ENCODE results near the gene NQO2.

The NQO2 gene

DNA sequence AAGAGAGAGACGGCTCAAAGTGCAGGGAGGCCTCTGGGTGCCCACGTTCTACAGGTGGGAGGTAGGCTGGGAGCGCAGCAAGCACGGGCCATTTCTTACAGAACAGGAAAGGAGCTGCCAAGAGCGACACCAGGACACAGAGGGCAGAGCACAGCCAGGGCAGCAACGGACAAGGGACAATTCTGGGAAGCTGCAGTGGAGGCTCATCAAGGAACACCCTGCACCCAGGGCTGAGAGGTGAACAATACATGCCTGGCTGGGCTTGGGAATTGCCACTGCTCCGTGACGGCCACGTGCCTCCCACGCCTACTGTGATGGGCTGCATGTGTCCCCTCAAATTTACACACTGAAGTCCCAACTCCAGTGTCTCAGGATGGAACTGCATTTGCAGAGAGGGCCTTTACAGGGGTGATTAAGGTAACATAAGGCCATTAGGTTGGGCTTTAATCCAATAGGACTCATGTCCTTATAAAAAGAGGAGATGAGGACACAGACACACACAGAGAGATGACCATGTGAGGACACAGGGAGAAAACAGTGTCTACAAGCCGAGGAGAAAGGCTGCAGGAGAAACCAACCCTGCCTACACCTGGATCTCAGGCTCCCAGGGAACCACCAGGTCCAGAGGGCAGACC lies 41.9 kb upstream of the NQO2 start:
- Histone ChIP-seq H3K79me2 (ENCODE audit: insufficient read depth, low read length) (no peaks in the 10 kb centered on the region), H3K36me3 (ENCODE audit: insufficient read depth, low read length) (no peaks in the 10 kb centered on the region), H3K27me3 (ENCODE audit: insufficient read depth, low read length) (0 out of 2 replicates have a peak, but pooled peaks cover 5% of the 10 kb centered on the region), H4K20me1 (ENCODE audit: insufficient read depth, low read length) (no peaks in the 10 kb centered on the region), H3K4me2 (ENCODE audit: low read length) (no peak overlapping the region), H3K9ac (ENCODE audit: low read length) (no peak overlapping the region), H3K27ac (ENCODE audit: low read depth, low read length, poor library complexity, severe bottlenecking) (no peak overlapping the region), H3K4me3 (ENCODE audit: low read depth, low read length, poor library complexity, severe bottlenecking) (no peak overlapping the region), H3K9me2 (ENCODE audit: low read depth, low read length) (no peaks in the 10 kb centered on the region), H3K9me3 (ENCODE audit: low read length) (no peaks in the 10 kb centered on the region), H3F3A (ENCODE audit: insufficient read depth, low read length) (no peaks in the 10 kb centered on the region), H3K4me1 (ENCODE audit: insufficient read depth, low read length, severe bottlenecking) (peaks cover 3% of the 10 kb centered on the region), H2AFZ (ENCODE audit: low read length) (no peak overlapping the region)
- TF ChIP-seq EZH2 (IDR thresholded peaks at IDR 0.05; ENCODE audit: borderline replicate concordance, low read length), result no peak
- TF ChIP-seq, protein P1, sequence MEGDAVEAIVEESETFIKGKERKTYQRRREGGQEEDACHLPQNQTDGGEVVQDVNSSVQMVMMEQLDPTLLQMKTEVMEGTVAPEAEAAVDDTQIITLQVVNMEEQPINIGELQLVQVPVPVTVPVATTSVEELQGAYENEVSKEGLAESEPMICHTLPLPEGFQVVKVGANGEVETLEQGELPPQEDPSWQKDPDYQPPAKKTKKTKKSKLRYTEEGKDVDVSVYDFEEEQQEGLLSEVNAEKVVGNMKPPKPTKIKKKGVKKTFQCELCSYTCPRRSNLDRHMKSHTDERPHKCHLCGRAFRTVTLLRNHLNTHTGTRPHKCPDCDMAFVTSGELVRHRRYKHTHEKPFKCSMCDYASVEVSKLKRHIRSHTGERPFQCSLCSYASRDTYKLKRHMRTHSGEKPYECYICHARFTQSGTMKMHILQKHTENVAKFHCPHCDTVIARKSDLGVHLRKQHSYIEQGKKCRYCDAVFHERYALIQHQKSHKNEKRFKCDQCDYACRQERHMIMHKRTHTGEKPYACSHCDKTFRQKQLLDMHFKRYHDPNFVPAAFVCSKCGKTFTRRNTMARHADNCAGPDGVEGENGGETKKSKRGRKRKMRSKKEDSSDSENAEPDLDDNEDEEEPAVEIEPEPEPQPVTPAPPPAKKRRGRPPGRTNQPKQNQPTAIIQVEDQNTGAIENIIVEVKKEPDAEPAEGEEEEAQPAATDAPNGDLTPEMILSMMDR (IDR thresholded peaks at IDR 0.05; ENCODE audit: low read length), result no peak

DNA sequence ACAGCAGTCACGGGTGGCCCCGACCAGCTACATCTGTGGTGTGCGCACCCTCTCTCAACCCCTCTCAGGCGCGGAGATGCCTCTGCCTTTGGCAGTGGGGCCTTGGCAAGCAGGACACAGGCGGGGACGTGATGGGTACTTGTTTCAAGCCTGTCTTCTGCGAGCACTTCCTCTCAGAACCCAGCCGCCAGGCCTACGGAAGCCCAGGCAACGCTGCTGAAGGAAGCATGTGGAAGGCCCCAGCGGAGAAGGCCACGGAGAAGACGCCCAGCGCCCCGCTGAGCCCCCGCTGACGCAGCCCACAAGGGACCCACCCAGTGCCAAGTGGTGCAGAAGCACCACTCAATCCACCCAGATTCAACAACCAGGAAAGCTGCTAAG lies 41.4 kb upstream of the NQO2 start:
- Histone ChIP-seq H3K9me2 (ENCODE audit: low read depth, low read length) (no peaks in the 10 kb centered on the region), H3F3A (ENCODE audit: insufficient read depth, low read length) (no peaks in the 10 kb centered on the region), H3K9me3 (ENCODE audit: low read length) (no peaks in the 10 kb centered on the region), H3K4me2 (ENCODE audit: low read length) (no peak overlapping the region), H3K27ac (ENCODE audit: low read depth, low read length, poor library complexity, severe bottlenecking) (no peak overlapping the region), H3K36me3 (ENCODE audit: insufficient read depth, low read length) (no peaks in the 10 kb centered on the region), H3K4me3 (ENCODE audit: low read depth, low read length, poor library complexity, severe bottlenecking) (no peak overlapping the region), H2AFZ (ENCODE audit: low read length) (no peak overlapping the region), H4K20me1 (ENCODE audit: insufficient read depth, low read length) (no peaks in the 10 kb centered on the region), H3K4me1 (ENCODE audit: insufficient read depth, low read length, severe bottlenecking) (no peaks in the 10 kb centered on the region), H3K79me2 (ENCODE audit: insufficient read depth, low read length) (no peaks in the 10 kb centered on the region), H3K9ac (ENCODE audit: low read length) (no peak overlapping the region), H3K27me3 (ENCODE audit: insufficient read depth, low read length) (0 out of 2 replicates have a peak, but pooled peaks cover 5% of the 10 kb centered on the region)
- no peak for TF ChIP-seq EZH2 (IDR thresholded peaks at IDR 0.05; ENCODE audit: borderline replicate concordance, low read length)
- TF ChIP-seq, protein P1 (IDR thresholded peaks at IDR 0.05; ENCODE audit: low read length), result no peak

DNA sequence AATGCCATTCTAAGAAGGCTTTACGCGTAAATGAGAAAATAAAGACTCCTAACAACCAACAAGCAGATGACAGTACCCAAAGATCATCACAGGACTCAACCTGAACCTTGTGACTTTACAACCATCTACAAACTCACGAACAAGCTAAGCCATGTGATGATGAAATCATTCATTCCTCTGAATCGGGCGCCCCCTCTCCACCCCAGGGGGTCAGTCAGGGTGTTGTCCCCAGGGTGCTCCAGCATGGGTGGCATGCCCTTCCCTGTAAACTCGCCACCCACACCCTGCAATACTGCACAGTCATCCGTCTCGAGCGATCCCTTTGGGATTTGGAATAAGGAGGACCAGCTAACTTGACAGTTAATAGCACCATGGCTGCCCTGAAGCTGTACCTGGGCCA lies 40.9 kb upstream of the NQO2 start:
- TF ChIP-seq, protein P1 (IDR thresholded peaks at IDR 0.05; ENCODE audit: low read length), result no peak
- no peak for TF ChIP-seq EZH2 (IDR thresholded peaks at IDR 0.05; ENCODE audit: borderline replicate concordance, low read length)
- H4K20me1 ChIP-seq (ENCODE audit: insufficient read depth, low read length), result no peaks in the 10 kb centered on the region
- no peak overlapping the region for H3K4me2 ChIP-seq (ENCODE audit: low read length)
- no peaks in the 10 kb centered on the region for H3K9me2 ChIP-seq (ENCODE audit: low read depth, low read length)
- no peaks in the 10 kb centered on the region for H3K79me2 ChIP-seq (ENCODE audit: insufficient read depth, low read length)
- no peak overlapping the region for H3K4me3 ChIP-seq (ENCODE audit: low read depth, low read length, poor library complexity, severe bottlenecking)
- no peak overlapping the region for H2AFZ ChIP-seq (ENCODE audit: low read length)
- H3K9ac ChIP-seq (ENCODE audit: low read length), result no peak overlapping the region
- H3K27me3 ChIP-seq (ENCODE audit: insufficient read depth, low read length), result 0 out of 2 replicates have a peak, but pooled peaks cover 5% of the 10 kb centered on the region
- no peaks in the 10 kb centered on the region for H3K36me3 ChIP-seq (ENCODE audit: insufficient read depth, low read length)
- no peaks in the 10 kb centered on the region for H3K4me1 ChIP-seq (ENCODE audit: insufficient read depth, low read length, severe bottlenecking)
- H3K9me3 ChIP-seq (ENCODE audit: low read length), result no peaks in the 10 kb centered on the region
- no peak overlapping the region for H3K27ac ChIP-seq (ENCODE audit: low read depth, low read length, poor library complexity, severe bottlenecking)
- no peaks in the 10 kb centered on the region for H3F3A ChIP-seq (ENCODE audit: insufficient read depth, low read length)
